BLaER1 (cell line): ENCODE results near the gene DGKG.

Source experiments
- H3K27ac ChIP-seq: shearing (Covaris generic); formaldehyde crosslinking; 2 replicates; pipeline ENCODE4 v1.8.1; 2022
- H3K27me3 ChIP-seq: shearing (Covaris generic); formaldehyde crosslinking; 2 replicates; pipeline ENCODE4 v1.8.1; 2022
- H3K36me3 ChIP-seq: shearing (Covaris generic); formaldehyde crosslinking; 2 replicates; pipeline ENCODE4 v1.8.1; 2022
- H3K4me1 ChIP-seq: shearing (Covaris generic); formaldehyde crosslinking; 2 replicates; pipeline ENCODE4 v1.8.1; 2022
- H3K4me2 ChIP-seq: shearing (Covaris generic); formaldehyde crosslinking; 2 replicates; pipeline ENCODE4 v1.8.1; 2022
- H3K4me3 ChIP-seq: shearing (Covaris generic); formaldehyde crosslinking; 2 replicates; pipeline ENCODE4 v1.8.1; 2022
- H3K9ac ChIP-seq: shearing (Covaris generic); formaldehyde crosslinking; 2 replicates; pipeline ENCODE4 v1.8.1; 2022
- H3K9me3 ChIP-seq: shearing (Covaris generic); formaldehyde crosslinking; 2 replicates; pipeline ENCODE4 v1.8.1; 2022
- H4K20me1 ChIP-seq: shearing (Covaris generic); formaldehyde crosslinking; 2 replicates; pipeline ENCODE4 v1.8.1; 2022
- Cebpa-rat ChIP-seq: shearing (Covaris generic); IDR thresholded peaks from 2 replicates; pipeline ENCODE4 v1.8.1; 2022

Gene DGKG

DNA sequence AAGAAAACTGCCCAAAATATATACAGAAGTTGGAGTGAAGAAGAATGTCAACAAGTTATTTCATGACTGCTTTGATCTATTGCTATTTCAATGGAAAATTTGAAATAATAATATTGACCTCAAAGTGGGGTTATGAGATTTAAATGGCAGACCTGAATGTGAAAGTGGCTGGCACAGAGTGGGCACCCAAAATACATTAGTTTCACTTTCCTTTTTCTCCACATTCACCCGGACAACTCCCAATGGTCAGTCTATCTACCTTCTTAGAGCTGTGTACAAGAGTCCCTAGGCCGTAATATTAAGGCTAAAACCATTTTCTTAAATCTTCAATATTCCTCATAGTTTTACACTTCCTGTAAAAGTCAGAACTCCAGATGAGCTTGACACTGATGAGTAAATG is 191.5 kb downstream of the DGKG start:
- TF ChIP-seq Cebpa-rat: no peak
- no peaks in the 10 kb centered on the region; the same call in 1 of the 2 replicates for H3K36me3 ChIP-seq
- no peak overlapping the region for H3K9ac ChIP-seq
- H3K4me3 ChIP-seq: no peak overlapping the region
- H4K20me1 ChIP-seq: no peaks in the 10 kb centered on the region
- 0 out of 2 replicates have a peak, but pooled peaks cover 4% of the 10 kb centered on the region for H3K9me3 ChIP-seq
- peaks cover 21% of the 10 kb centered on the region for H3K4me1 ChIP-seq
- peak overlapping the region; percentile 20; the same call in 1 of the 2 replicates for H3K4me2 ChIP-seq
- H3K27ac ChIP-seq: no peak overlapping the region
- H3K27me3 ChIP-seq: no peaks in the 10 kb centered on the region

GRCh38 chr3:186169379-186169778 is 192.7 kb downstream of the DGKG start:
- H3K4me1 ChIP-seq: peaks cover 31% of the 10 kb centered on the region
- H3K9me3 ChIP-seq: 0 out of 2 replicates have a peak, but pooled peaks cover 4% of the 10 kb centered on the region
- TF ChIP-seq Cebpa-rat: no peak
- no peak overlapping the region for H3K4me2 ChIP-seq
- H4K20me1 ChIP-seq: no peaks in the 10 kb centered on the region
- H3K36me3 ChIP-seq: peaks cover 5% of the 10 kb centered on the region; the same call in 1 of the 2 replicates
- H3K9ac ChIP-seq: no peak overlapping the region
- no peak overlapping the region for H3K27ac ChIP-seq
- no peaks in the 10 kb centered on the region for H3K27me3 ChIP-seq
- no peak overlapping the region for H3K4me3 ChIP-seq

DNA sequence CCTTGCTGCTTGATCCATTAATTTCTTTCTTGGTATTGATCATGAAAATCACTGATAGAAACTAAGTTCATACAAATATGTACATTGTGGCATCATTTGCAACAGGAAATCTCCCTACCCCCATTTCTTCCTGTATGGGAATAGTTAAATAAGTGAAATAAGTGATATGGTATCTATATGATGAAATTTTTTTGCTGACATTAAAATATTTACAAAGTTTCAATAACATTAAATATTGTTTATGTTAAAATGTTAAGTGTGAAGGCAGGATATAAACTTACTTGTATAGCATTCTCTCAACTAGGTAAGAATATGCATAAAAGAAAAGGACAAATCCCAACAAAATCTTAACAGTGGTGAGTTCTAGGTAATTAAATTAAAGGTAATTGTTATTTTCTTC is 193.1 kb downstream of the DGKG start:
- H3K36me3 ChIP-seq: peaks cover 5% of the 10 kb centered on the region; the same call in 1 of the 2 replicates

DNA sequence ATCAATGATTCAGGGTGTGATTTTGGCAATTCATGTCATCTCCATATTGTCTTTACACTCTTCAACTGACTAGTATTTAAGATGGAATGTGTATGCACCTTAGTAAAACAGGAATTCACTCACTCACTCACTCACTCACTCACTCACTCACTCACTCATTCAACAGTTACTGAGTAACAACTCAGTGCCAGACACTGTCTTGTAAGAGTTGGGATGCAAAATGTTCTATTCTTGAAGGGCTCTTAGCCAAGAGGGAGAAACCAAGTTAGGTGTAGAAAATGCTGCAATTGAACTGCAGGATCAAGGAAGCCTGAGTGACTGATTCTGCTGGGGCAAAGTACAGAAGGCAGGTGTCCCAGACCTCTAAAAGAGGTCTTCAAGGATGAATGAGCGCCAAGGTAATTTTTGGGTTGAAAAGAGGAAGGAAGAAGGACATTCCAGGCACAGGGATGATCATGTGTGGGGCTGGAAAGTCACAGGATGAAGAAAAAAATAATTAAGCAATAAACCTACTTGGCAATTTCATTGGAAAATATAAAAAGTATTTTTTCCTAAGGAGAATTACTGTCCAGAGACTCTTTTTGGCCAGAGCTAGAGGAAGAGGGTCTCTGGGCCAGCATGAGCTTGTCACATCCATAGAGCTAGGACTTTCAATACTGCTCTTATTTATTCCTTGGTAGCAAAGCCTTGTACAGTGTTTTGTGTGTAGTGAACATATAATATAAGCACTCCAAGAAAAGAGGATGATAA is 194.2 kb downstream of the DGKG start:
- peaks cover 5% of the 10 kb centered on the region; the same call in 1 of the 2 replicates for H3K36me3 ChIP-seq
- no peaks in the 10 kb centered on the region for H3K27me3 ChIP-seq
- no peak overlapping the region for H3K4me3 ChIP-seq
- H3K4me2 ChIP-seq: no peak overlapping the region
- no peak overlapping the region for H3K27ac ChIP-seq
- no peak for TF ChIP-seq Cebpa-rat
- peaks cover 41% of the 10 kb centered on the region for H3K4me1 ChIP-seq
- no peak overlapping the region for H3K9ac ChIP-seq
- H3K9me3 ChIP-seq: 0 out of 2 replicates have a peak, but pooled peaks cover 3% of the 10 kb centered on the region
- H4K20me1 ChIP-seq: no peaks in the 10 kb centered on the region

More for the DNA sequence above, 193.1 kb downstream of the DGKG start:
- H3K9me3 ChIP-seq: 0 out of 2 replicates have a peak, but pooled peaks cover 4% of the 10 kb centered on the region
- no peak overlapping the region for H3K4me3 ChIP-seq
- H3K27ac ChIP-seq: no peak overlapping the region
- H4K20me1 ChIP-seq: no peaks in the 10 kb centered on the region
- H3K4me1 ChIP-seq: peaks cover 34% of the 10 kb centered on the region
- no peak overlapping the region for H3K9ac ChIP-seq
- no peak for TF ChIP-seq Cebpa-rat
- no peak overlapping the region for H3K4me2 ChIP-seq
- no peaks in the 10 kb centered on the region for H3K27me3 ChIP-seq

GRCh38 chr3:186166491-186167288 is 195.3 kb downstream of the DGKG start:
- Histone ChIP-seq H3K36me3 (peaks cover 6% of the 10 kb centered on the region; the same call in 1 of the 2 replicates), H3K9me3 (no peaks in the 10 kb centered on the region), H3K27me3 (no peaks in the 10 kb centered on the region), H3K4me2 (no peak overlapping the region), H4K20me1 (no peaks in the 10 kb centered on the region), H3K9ac (no peak overlapping the region), H3K4me3 (no peak overlapping the region), H3K4me1 (peaks cover 41% of the 10 kb centered on the region), H3K27ac (no peak overlapping the region)
- TF ChIP-seq Cebpa-rat: no peak

GRCh38 chr3:186166036-186166435 is 196.0 kb downstream of the DGKG start:
- Histone ChIP-seq H3K4me3 (no peak overlapping the region), H3K27me3 (no peaks in the 10 kb centered on the region), H3K36me3 (peaks cover 13% of the 10 kb centered on the region), H3K4me2 (no peak overlapping the region), H3K4me1 (peaks cover 40% of the 10 kb centered on the region), H3K9me3 (0 out of 2 replicates have a peak, but pooled peaks cover 1% of the 10 kb centered on the region), H3K9ac (no peak overlapping the region), H3K27ac (no peak overlapping the region), H4K20me1 (no peaks in the 10 kb centered on the region)
- no peak for TF ChIP-seq Cebpa-rat

GRCh38 chr3:186165331-186165730 is 196.7 kb downstream of the DGKG start:
- Histone ChIP-seq H3K9ac (no peak overlapping the region), H3K9me3 (peaks cover 8% of the 10 kb centered on the region; the same call in 1 of the 2 replicates), H3K36me3 (peaks cover 18% of the 10 kb centered on the region), H3K27ac (no peak overlapping the region), H3K4me2 (peak overlapping the region; percentile 27; the same call in 1 of the 2 replicates), H3K27me3 (no peaks in the 10 kb centered on the region), H3K4me3 (no peak overlapping the region), H3K4me1 (peaks cover 33% of the 10 kb centered on the region), H4K20me1 (no peaks in the 10 kb centered on the region)
- TF ChIP-seq Cebpa-rat: no peak

- no peaks in the 10 kb centered on the region for H3K27me3 ChIP-seq
- H3K4me3 ChIP-seq: no peak overlapping the region
- TF ChIP-seq Cebpa-rat: no peak
- no peak overlapping the region for H3K9ac ChIP-seq
- H3K27ac ChIP-seq: no peak overlapping the region
- peaks cover 27% of the 10 kb centered on the region for H3K4me1 ChIP-seq
- H3K36me3 ChIP-seq: peaks cover 24% of the 10 kb centered on the region
- no peak overlapping the region for H3K4me2 ChIP-seq
- H4K20me1 ChIP-seq: no peaks in the 10 kb centered on the region
- peaks cover 15% of the 10 kb centered on the region for H3K9me3 ChIP-seq
Measured at GRCh38 chr3:186164696-186165095, 197.3 kb downstream of the DGKG start.

GRCh38 chr3:186162221-186162620 is 199.8 kb downstream of the DGKG start:
- peaks cover 21% of the 10 kb centered on the region for H3K4me1 ChIP-seq
- H3K27me3 ChIP-seq: no peaks in the 10 kb centered on the region
- peaks cover 26% of the 10 kb centered on the region for H3K36me3 ChIP-seq
- TF ChIP-seq Cebpa-rat: no peak
- no peaks in the 10 kb centered on the region for H4K20me1 ChIP-seq
- no peak overlapping the region for H3K27ac ChIP-seq
- H3K9ac ChIP-seq: no peak overlapping the region
- H3K4me2 ChIP-seq: no peak overlapping the region
- H3K4me3 ChIP-seq: no peak overlapping the region
- peaks cover 20% of the 10 kb centered on the region for H3K9me3 ChIP-seq
